HG02623 (cell line): ENCODE measurements around the gene KCNJ9.
"Not testable (repeated sequence)": the region's sequence is repeated elsewhere in the genome, so short reads cannot be mapped to it uniquely, and the experiment has no call there.

Source experiments
- ATAC-seq: cut with Tn5 transposase; IDR thresholded peaks from one replicate; pipeline ENCODE4 v1.9.1; 2021; ENCODE audit warnings: moderate library complexity; ENCODE audit not compliant: unreplicated experiment

KCNJ9 gene

DNA sequence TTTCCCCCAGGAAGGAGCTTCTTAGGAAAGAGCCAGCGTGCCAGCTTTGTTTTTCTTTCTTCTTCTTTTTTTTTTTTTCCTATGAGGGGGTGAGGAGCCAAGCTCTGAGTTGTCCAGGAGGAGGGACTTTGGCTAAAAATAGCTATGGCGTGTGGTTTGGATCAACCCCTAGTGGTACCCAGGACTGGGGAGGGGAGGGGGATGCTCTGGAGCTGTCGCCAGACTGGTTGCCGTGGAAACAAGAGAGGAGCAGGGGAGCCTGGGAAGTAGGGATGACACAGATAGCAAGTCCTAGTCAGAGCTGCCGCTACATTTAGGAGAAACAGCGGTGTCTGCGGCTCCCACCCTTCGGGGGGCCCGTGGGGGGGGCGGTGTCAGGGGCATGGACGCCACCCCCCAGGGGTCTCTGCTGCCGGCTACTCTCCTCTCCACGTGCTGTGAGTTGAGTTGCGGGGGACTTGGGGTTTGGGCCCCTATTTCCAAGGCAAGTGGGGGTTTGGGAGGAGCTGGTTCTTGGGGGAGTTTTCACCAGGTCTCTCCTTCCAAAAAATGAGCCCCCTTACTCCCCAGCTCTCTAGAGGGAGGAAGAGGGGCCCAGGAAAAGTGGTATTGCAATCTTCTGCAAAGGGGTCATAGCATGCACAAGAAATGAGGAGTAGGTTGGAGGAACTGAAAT lies at the start of gene KCNJ9:
KCNJ9 (plus strand) TSS at position 278 of the 676 bp plus-strand sequence. CDS start 2,493 bp downstream, outside the sequence.
- no peak for ATAC-seq

GRCh38 chr1:160032165-160032820 lies 49.0 kb upstream of the KCNJ9 start:
- no peak for ATAC-seq

DNA sequence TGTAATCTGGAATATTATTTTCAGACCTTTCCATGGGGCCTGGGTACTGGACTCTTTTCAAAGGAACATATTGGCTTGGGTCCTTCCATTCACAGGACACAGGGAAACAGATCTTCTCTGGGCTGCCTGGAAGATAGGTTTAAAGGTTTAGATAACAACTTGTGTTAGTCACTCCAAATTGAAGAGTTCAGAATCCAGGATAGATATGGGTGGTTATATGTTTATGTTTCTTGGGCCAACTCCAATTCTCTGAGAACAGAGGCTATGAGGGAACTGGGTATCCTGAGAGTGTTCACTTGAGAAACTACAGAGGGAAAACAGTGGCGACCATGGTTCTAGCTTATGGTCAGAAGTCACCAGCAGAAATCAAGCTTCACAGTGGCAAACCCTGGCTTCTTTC lies 40.9 kb upstream of the KCNJ9 start:
- no peak for ATAC-seq

DNA sequence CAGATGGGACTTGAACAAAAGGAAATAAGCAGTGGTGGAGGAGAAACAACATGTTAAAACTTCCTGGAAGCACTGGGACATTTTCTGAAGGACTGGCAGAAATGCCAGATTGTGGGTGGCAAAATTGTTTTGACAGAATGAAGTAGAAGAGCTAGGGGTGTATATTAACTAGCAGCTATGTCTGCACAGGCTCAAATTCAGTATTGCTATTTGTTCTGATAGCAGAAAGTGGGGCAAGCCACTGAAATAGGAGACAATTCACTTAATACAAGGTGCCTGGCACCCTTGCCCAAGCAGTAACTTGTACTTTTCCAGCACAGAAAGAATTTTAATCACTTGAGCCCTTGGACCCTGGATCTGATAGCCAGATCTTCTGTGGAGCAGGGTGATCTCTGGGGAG lies 37.8 kb upstream of the KCNJ9 start:
- ATAC-seq = no peak

- ATAC-seq = no peak
These were observed 35.7 kb upstream of the KCNJ9 start for GRCh38 chr1:160045653-160046052.

DNA sequence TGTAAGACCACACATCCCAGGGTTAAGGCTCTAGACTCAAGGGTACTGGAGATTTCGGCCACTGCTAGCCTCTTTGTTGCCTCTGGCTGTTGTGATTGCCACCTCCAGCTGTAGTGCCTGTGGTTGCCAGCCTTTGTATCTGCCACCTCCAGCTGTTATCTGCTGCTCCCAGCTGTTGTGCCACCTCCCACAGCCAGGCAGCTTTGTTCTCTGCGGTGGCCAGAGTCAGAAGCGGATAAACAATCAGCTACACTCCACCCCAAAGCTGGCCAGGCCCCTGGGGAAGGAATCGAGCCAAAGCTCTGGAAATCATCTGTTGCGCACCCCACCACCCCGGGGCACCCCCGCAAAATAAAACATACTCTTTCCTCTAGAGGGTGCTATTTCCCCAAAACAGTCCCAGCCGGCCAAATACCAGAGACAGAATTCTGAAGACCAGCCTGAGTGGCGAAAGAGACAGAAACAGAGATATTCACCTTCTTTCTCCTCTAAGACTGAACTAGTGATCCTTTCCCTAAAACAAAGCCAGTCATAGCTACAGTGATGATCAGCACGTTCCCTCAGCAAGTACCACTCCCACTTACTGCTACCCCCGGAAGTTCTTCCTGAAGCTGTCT lies 34.7 kb upstream of the KCNJ9 start:
- no peak for ATAC-seq

DNA sequence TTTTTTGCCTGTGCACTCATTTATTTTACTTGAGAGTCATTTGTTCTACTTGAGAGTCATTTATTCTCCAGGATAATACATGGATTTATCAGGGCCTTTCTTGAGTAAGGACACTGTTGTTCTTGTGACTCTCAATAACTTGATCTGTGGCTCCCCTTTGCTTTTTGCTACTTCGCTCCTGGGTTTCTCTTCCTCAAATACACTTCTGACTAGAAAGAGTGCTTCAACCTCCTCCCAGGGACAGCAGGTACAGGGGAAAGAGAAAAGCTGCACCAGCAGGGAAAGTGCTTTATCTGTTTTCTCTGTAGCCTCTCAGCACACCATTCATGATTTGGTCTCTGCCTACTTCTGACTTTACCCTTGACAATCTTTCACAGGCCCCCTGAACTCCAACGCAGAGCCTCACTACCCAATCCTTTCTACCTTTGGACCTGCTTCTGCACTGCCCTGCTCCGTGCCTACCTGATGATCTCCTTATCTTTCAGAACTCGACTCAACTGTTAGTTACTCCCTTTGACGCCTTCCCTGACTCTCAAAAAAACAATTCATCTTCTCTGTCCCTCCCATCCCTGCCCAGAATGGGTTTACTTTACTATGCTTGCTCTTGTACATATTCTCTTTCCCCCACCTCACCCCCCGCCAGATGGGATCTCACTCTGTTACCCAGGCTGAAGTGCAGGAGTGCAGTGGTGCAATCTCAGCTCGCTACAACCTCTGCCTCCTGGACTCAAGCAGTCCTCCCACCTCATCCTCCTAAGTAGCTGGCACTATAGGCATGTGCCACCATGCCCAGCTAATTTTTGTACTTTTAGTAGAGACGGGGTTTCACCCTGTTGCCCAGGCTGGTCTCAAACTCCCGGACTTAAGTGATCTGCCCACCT lies 34.0 kb upstream of the KCNJ9 start:
- no peak for ATAC-seq

GRCh38 chr1:160048335-160048734 lies 33.0 kb upstream of the KCNJ9 start:
- ATAC-seq = no peak

DNA sequence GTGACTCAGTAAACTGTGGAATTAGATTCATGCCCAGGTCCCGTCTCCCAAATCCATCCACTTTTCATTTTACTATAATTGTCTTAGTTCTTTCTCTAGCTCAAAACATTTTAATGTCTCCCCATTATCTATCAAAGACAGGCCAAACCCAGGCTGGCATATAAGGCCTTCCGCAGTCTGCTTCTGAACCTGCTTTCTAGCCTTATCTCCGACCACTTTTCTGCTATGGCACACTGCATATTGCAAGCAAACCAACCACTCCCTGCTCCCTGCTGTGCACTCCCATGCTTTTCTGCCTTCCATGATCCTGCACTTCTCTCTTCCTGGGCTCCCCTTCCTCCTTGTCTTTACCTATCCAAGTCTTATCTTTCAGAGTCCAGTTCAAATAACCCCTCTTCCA lies 32.2 kb upstream of the KCNJ9 start:
- ATAC-seq = no peak

DNA sequence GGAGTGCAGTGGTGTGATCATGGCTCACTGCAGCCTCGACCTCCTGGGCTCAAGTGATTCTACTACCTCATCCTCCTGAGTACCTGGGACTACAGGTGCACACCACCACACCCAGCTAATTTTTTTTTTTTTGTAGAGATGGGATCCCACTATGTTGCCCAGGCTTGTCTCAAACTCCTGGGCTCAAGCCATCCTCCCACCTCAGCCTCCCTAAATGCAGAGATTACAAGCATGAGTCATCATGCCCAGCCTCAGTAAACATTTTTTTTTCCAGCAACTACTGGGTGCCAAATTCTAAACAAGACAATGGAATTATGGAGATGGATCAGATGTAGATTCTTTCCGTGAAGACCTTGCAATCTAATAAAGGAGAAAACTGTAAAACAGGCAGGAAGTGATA lies 31.2 kb upstream of the KCNJ9 start:
- not testable (repeated sequence) for ATAC-seq

GRCh38 chr1:160050619-160051018 lies 30.7 kb upstream of the KCNJ9 start:
- no peak for ATAC-seq

DNA sequence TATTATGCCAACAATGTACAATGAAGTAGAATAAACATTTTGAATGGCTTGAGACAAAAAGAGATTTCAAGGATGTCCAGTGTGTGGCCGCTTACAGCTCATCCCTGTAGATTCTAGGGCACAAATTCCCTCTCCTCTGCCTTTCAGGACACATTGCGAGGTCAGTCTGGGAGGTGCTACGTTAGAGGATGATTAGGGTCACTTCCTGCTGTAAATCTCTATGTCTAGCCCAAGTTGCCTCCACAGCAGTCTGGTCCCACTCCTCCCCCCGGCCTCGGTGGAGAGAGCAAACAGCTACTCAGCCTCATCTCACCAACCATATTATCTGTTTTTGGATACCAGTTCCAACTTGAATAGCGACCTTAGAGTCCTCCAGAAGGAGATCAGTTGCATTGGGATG lies 28.4 kb upstream of the KCNJ9 start:
- no peak for ATAC-seq

DNA sequence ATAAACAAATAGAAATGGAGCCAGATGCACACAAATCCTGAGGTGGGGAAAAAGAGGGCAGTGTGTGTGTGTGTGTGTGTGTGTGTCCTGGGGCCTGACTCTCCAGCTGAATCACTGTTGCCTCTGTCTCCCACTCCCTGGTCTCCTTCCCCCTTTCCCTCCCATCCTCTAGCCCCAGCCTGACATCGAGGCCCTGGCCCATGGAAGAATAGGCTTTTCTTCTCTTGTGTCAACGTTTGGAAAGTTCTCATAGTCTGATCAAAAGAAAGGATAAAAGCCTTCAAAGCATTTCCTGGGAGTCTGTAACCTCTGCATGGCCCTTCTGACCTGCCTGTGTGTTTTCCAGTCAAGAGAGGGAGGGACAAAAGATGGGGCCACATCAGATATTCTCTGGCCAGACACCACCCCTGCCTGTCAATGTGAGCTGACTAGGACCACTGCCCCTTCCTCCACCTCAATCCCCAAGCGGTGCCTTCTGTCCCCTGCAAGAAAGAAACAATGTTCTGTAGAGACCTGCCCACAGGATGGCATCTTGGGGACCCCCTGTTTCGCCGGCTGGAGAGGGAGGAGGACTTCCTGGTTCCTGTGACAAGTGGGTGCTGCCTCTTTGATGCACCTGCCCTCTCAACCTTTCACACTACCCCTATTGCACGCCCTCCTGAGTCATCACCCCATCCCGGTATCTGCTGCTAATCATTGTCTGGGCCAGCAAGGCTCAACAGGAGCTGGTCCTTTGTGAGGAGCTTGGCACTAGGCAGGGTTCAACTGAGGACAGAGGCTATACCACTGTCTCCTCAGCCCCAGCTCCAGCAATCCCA lies 27.6 kb upstream of the KCNJ9 start:
- no peak for ATAC-seq

GRCh38 chr1:160056648-160057169 lies 24.6 kb upstream of the KCNJ9 start:
- no peak for ATAC-seq

DNA sequence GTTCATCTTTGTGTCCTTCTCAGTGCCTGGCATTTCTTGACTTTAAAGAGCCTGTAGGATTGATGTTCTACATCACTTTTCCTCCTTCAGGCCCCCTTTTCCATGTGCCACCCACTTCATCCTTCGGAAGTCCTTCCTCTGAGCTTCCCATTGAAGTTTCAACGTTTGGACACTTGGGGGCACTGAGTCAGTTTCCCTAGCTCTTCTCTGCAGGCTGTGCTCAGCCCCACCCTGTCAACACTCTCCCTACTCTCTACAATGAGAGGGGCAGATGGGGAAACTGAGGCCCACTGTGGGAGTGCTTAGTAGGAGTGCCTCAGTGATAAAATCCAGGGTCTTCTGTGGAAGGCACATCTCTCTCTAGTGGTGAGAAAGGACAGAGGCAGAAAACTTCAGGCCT lies 23.3 kb upstream of the KCNJ9 start:
- no peak for ATAC-seq

GRCh38 chr1:160061369-160062229 lies 19.7 kb upstream of the KCNJ9 start:
- ATAC-seq = no peak

DNA sequence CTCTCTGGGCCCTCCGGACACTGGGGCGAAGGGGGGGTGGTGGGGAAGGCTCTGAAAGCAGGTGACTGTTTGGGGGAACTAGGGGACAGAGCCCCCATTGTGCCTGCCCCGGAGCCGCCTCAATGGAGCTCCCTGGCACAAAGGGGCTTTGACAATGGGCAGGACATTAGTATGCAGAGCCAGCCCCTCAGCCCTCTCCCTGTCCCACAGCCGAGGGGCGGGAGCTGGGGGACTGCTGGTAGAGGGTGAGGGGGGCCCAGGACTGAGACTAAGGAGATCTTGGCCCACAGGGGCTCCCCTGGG lies 19.2 kb upstream of the KCNJ9 start:
- no peak for ATAC-seq

DNA sequence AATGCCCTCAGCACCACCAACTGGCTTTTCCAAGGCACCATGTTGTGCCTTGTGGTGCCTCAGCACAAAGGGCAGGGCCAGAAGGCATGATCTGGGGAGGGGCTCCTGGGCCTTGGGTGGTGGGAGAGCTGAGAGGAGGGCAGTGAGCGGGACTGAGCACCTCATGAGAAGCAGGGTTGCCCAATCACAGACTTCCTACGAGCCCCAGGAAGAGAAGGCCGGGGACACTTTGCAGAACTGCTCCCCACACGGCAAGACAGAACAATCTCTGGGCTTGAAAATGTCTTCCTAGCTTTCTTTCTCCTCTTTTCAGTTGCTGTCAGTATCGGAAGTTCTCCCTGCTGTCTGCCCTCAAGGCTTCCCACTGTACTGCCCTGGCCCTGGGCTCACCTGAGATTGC lies 18.2 kb upstream of the KCNJ9 start:
- ATAC-seq = no peak

DNA sequence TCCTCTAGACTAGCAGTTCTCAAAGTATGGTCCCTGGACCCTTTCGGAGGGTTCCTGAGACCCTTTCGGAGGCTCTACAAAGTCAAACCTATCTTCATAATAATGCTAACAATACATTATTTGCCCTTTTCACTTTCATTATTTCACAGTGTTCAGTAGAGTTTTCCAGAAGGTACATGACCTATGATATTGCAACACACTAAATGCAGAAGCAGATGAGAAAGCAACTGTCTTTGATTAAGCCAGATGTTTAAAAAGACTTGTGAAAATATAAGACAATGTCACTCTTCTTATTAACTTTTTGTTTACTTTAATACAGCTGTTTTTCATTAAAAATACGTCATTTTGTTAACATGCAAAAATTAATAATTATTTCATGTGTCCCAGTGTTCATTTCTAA lies 17.2 kb upstream of the KCNJ9 start:
- ATAC-seq = no peak

DNA sequence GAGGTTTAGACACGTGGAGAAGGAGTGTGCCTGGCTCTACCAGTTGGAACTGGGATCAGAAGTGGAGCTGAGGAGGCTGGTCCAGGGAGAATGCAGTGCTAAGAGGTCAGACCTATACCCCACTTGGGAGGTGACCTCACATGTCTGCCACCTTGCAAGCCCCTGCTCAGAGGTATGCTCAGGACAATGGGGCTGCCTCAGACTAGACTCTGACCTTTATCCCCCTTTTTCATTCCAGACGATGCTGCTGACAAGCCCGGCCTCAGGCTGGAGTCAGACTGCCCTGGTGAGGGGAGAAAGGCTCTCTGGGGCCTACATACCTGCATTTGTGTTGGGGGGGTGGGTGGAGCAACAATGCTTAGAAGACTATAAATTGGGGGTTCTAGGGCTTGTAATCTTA lies 16.6 kb upstream of the KCNJ9 start:
- no peak for ATAC-seq
